ENCODE data around the gene CALHM6.
"Not testable (repeated sequence)": the region's sequence is repeated elsewhere in the genome, so short reads cannot be mapped to it uniquely, and the experiment has no call there.

The CALHM6 gene

GRCh38 chr6:116492331-116493067 lies 31.3 kb downstream of the CALHM6 start:
- CTCF ChIA-PET, result interaction anchor here (1.1 kb wide), 1 partner anchor 205 kb away, joined by 3 read pairs; no protein-coding TSS in a partner anchor
- POLR2A ChIA-PET, result no interaction called here
- no peak for TF ChIP-seq CTCF (IDR thresholded peaks at IDR 0.05; ENCODE audit: control extremely low read depth, extremely low read depth, low read depth, missing control alignments)
- no peak for DNase-seq (ENCODE audit: extremely low spot score)

- ChIA-PET CTCF (interaction anchor here (3.8 kb wide), 1 partner anchor 207 kb away, joined by 15 read pairs; no protein-coding TSS in a partner anchor), POLR2A (interaction anchor here (0.6 kb wide), 1 partner anchor 101 kb away, joined by 3 read pairs; no protein-coding TSS in a partner anchor)
- DNase-seq (ENCODE audit: extremely low spot score), result not testable (repeated sequence)
These were observed 34.0 kb downstream of the CALHM6 start for GRCh38 chr6:116495161-116495560.

- DNase-seq (ENCODE audit: extremely low spot score), result no peak
- POLR2A ChIA-PET, result no interaction called here
- CTCF ChIA-PET, result interaction anchor here (0.7 to 3.8 kb wide), 9 partner anchors 10 to 209 kb away, joined by 3 to 15 read pairs (median 3); no protein-coding TSS in a partner anchor
- TF ChIP-seq CTCF (IDR thresholded peaks at IDR 0.05; ENCODE audit: control extremely low read depth, extremely low read depth, low read depth, missing control alignments), result no peak
These were observed 36.0 kb downstream of the CALHM6 start for GRCh38 chr6:116497113-116497676.

GRCh38 chr6:116500969-116501433 lies 39.8 kb downstream of the CALHM6 start:
- POLR2A ChIA-PET, result no interaction called here
- CTCF ChIA-PET, result interaction anchor here (0.9 to 2.8 kb wide), 3 partner anchors 14 to 60 kb away, joined by 3 to 7 read pairs (median 5); no protein-coding TSS in a partner anchor
- DNase-seq (ENCODE audit: extremely low spot score), result no peak
- no peak for TF ChIP-seq CTCF (IDR thresholded peaks at IDR 0.05; ENCODE audit: control extremely low read depth, extremely low read depth, low read depth, missing control alignments)

GRCh38 chr6:116507324-116507723 lies 46.1 kb downstream of the CALHM6 start:
- CTCF ChIA-PET, result interaction anchor here (1.0 kb wide), 1 partner anchor 11 kb away, joined by 3 read pairs; no protein-coding TSS in a partner anchor
- POLR2A ChIA-PET, result no interaction called here
- no peak for TF ChIP-seq CTCF (IDR thresholded peaks at IDR 0.05; ENCODE audit: control extremely low read depth, extremely low read depth, low read depth, missing control alignments)
- no peak for DNase-seq (ENCODE audit: extremely low spot score)

GRCh38 chr6:116508527-116508926 lies 47.4 kb downstream of the CALHM6 start:
- DNase-seq (ENCODE audit: extremely low spot score), result no peak
- no peak for TF ChIP-seq CTCF (IDR thresholded peaks at IDR 0.05; ENCODE audit: control extremely low read depth, extremely low read depth, low read depth, missing control alignments)
- ChIA-PET CTCF (no interaction called here), POLR2A (no interaction called here)

All from GM10248 (cell line).